HG02571 (cell line): Measurements from ENCODE around the gene GIMAP8.
"Not testable (repeated sequence)": the region's sequence is repeated elsewhere in the genome, so short reads cannot be mapped to it uniquely, and the experiment has no call there.

Experiments used
- ATAC-seq: cut with Tn5 transposase; IDR thresholded peaks from one replicate; pipeline ENCODE4 v1.9.1; 2021; ENCODE audit warnings: mild to moderate bottlenecking, moderate library complexity; ENCODE audit not compliant: unreplicated experiment

Gene GIMAP8

DNA sequence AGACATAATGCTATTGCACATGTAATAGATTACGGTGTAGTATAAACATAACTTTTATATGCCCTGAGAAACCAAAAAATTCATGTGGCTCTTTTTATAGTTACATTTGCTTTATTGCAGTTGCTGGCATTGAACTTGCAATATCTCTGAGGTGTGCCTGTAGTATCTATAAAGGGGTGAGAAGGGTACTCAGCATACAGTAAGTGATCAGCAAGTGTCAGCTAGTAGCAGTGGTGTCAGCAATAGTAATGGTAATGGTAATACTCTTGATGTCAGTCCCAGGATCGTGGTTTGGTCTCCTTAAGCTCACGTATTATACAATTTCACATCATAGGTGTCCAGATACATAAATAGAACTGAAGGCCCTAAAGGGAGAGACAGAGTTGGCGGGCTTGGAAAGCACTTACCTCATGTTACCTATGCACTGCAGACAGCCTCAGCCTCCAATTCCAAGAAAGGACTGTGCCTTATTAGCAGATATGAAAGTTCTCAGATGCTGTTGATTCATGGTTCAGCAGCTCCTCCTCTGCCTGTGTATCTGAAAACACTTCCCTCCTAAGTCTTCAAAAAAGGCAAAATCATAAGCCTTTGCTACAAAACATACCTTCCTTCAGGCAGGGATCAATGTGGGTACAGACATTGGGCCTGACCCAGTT, 57.6 kb downstream of the GIMAP8 start:
- no peak for ATAC-seq

DNA sequence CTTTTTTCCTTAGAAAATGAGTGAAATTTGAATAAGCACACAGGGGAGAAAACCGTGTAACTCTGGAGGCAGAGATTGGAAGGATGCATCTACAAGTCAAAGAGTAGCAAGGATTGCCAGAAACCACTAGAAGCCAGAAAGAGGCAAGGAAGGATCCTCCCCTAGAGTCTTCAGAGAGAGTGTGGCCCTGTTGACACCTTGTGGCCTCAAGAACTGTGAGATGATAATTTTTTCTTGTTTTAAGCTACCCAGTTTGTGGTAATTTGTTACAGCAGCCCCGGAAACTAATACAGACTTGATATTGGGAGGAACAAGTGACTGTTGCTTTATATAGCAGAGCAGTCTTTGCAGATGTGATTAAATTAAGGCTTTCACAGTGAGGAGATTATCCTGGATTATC, 60.6 kb downstream of the GIMAP8 start:
- no peak for ATAC-seq

DNA sequence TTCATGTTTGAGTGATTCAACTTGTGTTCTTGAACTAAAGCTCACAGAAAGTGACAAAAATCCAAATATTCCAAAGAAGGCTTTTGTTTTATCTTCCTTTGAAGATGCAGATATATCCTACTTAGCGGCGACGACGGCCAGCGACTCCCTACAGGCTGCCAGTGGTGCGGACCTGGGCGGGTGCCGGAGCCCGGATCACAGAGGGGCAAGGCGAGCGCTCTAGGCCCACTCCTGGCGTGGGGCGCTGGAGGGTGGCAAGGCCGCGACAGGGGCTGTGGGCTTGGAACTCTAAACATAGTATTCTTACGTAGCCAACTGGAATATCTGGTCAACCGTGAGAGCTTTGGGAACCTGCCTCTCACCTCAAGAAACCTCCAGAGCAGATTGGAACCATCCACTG, 63.3 kb downstream of the GIMAP8 start:
- ATAC-seq: no peak

DNA sequence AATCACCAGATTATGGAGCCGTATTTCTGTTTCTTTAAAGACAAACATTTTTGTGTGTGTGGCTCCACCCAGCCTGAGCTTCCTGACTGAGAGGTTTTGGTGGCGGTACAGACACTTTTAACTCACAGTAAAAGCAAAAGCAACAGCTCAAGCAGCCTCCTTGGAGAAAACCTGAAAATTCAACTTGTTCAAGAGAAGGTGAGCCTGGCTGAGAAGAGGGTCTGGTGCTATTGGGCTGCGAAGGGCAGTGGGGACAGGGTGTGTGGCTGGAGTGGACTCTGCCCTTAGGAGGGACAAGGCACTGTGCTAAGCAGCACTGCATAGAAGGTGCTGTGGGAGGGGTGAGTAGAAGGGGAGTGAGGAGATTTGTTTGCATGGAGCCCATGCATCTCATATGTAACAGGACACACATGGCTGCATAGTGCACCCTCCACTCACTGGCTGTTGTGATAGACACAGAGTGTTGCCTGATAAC, 64.4 kb downstream of the GIMAP8 start, which contains the start of gene GIMAP7:
GIMAP7 (plus strand) TSS at position 125 of the 475 bp plus-strand sequence. CDS start 5,103 bp downstream, outside the sequence.
- no peak for ATAC-seq

DNA sequence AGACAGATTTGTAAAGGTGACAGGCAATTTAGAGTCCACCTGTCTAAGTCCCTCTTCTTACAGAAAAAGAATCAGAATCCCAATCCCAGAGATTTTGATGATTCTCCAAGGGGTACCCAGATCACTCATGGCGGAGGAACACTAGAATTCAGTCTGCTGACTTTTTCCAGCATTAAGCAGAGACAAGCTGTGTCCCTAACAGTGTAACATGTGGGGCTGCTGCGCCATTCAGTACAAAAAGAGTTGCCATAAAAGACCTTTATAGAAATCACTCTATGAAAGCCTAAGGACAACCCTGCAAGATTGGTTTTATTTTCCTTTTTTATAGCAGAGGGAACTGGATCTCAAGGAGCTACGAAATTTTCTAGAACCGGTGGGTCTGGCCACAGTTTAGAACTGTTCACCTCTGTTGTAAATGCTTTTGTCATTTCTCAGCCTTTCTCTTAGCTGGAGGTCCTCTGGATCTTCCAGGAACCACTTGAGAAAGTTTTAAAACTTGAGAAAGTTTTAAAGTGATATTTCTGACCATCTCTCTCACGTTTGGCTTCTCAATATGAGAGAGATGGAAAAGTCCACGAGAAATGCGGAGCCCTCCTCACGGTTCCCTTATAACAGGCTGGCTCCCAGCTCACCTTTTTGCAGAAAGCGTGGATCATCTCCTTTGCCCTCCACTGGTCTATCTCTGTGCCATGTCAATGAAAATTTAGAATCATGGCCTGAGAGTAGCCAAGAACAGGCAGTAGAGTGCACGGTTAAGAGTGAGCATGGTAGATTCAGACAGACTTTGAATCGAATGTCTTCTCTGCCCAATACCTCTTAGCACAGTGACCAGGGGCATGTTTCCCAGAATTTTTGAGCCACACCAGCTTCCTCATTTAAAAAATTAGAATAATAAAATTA, 65.1 kb downstream of the GIMAP8 start:
- ATAC-seq: no peak

DNA sequence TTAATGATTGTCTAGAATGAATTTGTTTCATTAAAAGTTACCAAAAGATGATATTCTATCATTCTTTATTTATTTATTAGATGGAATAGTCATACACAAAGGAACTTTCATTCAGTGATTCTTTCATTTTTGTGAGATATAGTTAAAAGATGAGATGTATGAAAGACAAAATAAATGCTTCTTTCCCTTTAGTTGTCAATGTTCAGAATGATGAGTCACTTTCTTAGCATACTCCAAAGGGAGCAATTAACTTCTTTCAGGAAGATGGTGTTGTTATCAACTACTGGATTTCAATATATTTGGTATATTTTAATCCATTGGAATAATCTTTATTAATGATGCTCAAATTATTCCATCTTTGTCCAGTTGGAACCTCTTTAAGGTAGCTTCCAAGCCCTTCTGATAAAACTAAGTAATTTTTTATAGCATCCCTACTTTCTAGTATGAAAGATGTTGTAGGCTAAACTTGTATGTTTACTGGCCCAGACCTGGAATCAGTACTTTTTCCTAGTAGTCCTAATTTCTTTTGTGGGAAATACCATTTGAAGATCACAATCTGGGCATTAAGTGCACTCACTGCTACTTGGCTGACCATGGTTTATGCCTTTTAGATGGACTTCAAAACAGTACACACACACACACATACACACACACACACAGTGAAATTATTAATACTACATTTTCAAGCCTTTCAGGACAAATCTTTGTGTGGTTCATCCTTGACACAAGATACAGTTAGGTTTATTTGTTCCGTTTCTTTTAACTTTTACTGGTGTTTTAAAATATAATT, 66.7 kb downstream of the GIMAP8 start:
- ATAC-seq: no peak

DNA sequence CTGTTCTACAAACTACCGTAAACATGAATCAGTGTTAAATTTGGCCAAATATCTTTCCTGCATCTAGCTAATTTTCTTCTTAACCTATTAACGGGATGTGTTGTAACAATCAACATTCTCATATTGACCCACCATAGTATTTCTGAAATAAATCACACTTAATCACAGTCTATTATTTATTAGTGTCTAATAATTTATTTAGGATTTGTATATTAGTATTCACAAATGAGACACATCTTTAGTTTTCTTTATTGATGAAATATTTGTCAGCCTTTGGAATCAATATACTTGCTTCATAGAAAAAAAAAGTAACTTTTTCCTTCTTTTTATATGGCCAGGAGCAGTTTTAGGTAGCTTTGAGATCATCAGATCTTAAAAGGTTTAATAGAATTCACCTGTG, 68.9 kb downstream of the GIMAP8 start:
- no peak for ATAC-seq

DNA sequence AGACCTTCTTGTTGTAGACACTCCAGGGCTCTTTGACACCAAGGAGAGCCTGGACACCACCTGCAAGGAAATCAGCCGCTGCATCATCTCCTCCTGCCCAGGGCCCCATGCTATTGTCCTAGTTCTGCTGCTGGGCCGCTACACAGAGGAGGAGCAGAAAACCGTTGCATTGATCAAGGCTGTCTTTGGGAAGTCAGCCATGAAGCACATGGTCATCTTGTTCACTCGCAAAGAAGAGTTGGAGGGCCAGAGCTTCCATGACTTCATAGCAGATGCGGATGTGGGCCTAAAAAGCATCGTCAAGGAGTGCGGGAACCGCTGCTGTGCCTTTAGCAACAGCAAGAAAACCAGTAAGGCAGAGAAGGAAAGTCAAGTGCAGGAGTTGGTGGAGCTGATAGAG, 69.7 kb downstream of the GIMAP8 start:
- no peak for ATAC-seq

DNA sequence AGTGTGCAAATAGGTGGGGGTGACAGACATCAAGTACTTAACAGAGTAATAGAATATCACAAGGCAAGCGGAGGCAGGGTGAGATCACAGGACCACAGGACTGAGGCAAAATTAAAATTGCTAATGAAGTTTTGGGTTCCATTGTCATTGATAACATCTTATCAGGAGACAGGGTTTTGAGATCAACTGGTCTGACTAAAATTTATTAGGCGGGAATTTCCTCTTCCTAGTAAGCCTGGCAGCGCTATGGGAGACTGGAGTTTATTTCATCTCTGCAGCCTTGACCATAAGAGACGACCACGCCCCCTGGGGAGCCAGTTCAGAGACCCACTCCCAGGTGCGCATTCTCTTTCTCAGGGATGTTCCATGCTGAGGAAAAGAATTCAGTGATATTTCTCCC, 72.5 kb downstream of the GIMAP8 start:
- not testable (repeated sequence) for ATAC-seq

DNA sequence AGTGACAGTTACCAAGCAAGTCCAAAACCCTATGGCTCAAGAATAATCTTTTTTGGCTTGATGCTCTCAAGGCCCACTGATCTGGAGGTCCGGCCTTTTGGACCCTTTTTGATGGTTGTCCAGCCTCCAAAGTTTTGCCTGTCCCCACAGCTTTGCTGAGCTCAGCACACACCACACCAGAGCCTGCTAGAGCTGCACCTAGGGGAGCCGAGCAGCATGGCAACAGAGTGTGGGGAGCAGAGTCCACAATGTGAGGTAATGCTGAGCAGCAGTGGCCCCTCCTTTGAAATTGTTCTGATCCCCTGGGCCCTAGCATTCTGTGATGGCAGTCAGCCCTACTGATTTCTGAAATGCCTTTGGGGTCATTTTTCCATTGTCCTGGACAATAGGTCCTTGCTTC, 73.6 kb downstream of the GIMAP8 start:
- no peak for ATAC-seq
